A204.1 (cell line): ENCODE measurements around the gene PSME3.
"Not testable (repeated sequence)": the region's sequence is repeated elsewhere in the genome, so short reads cannot be mapped to it uniquely, and the experiment has no call there.

Experiments used
- FAIRE-seq: peaks from 2 replicates; lab custom pipeline; 2012; peaks lifted over from hg19 to GRCh38; lab: Jason Lieb, UNC

Gene PSME3

DNA sequence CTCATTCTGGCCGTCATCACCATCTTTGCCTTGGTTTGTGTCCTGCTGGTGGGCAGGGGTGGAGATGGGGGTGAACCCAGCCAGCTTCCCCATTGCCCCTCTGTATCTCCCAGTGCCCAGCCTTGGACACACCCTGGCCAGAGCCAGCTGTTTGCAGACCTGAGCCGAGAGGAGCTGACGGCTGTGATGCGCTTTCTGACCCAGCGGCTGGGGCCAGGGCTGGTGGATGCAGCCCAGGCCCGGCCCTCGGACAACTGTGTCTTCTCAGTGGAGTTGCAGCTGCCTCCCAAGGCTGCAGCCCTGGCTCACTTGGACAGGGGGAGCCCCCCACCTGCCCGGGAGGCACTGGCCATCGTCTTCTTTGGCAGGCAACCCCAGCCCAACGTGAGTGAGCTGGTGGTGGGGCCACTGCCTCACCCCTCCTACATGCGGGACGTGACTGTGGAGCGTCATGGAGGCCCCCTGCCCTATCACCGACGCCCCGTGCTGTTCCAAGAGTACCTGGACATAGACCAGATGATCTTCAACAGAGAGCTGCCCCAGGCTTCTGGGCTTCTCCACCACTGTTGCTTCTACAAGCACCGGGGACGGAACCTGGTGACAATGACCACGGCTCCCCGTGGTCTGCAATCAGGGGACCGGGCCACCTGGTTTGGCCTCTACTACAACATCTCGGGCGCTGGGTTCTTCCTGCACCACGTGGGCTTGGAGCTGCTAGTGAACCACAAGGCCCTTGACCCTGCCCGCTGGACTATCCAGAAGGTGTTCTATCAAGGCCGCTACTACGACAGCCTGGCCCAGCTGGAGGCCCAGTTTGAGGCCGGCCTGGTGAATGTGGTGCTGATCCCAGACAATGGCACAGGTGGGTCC is 18.4 kb downstream of the PSME3 start:
- FAIRE-seq = not testable (repeated sequence)

DNA sequence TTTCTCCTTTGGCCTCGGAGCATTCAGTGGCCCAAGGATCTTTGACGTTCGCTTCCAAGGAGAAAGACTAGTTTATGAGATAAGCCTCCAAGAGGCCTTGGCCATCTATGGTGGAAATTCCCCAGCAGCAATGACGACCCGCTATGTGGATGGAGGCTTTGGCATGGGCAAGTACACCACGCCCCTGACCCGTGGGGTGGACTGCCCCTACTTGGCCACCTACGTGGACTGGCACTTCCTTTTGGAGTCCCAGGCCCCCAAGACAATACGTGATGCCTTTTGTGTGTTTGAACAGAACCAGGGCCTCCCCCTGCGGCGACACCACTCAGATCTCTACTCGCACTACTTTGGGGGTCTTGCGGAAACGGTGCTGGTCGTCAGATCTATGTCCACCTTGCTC is 19.2 kb downstream of the PSME3 start:
- FAIRE-seq = no peak

DNA sequence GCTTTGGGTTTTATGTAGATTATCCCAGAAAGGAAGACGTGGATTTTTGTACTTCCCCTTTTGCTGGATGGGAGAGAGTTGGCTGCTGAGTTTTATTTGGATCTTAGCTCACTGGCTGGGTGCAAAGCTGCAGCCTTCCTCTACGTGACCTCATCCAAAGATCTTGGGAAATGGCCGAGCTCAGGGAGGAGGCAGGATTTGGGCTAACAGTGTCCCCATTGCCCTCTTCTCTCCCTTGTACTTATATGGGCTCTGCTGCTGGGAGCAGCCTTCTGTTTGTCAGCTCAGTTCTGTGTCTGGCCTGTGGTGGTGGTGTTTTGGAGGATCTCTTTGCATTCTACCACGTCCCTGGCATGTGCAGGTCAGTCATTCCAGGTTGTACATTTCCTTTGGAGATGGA is 19.8 kb downstream of the PSME3 start:
- no peak for FAIRE-seq

DNA sequence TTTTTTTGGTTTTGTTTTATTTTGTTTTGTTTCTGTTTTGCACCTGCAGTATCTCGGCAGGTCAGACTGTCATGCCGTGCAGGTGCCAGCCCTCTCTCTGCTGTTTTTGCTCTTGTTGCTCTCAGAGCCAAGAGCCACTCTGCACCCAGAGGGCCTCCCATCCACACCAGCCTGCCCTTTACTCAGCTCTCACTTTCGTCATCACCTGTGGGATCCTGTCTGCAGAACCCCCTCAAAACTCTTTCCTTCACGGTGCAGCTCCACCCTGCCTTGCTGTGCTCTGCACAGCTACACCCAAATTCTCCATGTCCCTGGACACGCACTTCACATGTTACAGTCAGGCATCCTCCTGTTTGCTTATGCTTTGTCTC is 20.4 kb downstream of the PSME3 start:
- no peak for FAIRE-seq

DNA sequence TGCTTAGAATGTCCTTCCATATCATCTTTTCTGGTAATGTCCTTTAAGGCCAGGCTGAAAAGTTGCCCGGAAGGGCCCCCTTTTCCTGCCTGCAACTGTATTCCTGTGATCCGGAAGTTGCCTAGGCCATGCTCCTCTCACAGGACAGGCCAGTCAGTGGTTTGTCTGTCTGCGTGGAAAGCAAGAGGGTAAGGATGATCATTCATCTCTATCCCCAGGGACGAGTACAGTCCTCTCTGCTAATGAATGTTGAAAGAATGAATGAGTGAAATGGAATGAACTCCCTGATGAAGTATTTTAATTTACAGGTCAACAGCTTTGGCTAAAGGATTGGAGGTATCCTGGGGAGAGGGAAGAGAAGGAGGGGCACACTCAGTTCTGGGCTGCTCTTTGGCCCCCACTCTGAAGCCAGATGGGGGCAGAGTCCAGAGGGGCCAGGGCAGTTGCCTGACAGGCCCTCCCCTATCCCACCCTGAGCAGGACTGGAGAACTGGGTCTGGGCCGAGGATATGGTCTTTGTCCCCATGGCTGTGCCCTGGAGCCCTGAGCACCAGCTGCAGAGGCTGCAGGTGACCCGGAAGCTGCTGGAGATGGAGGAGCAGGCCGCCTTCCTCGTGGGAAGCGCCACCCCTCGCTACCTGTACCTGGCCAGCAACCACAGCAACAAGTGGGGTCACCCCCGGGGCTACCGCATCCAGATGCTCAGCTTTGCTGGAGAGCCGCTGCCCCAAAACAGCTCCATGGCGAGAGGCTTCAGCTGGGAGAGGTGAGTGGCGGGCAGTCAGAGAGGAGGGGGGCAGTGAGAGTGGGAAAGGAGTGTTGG is 21.0 kb downstream of the PSME3 start:
- no peak for FAIRE-seq

DNA sequence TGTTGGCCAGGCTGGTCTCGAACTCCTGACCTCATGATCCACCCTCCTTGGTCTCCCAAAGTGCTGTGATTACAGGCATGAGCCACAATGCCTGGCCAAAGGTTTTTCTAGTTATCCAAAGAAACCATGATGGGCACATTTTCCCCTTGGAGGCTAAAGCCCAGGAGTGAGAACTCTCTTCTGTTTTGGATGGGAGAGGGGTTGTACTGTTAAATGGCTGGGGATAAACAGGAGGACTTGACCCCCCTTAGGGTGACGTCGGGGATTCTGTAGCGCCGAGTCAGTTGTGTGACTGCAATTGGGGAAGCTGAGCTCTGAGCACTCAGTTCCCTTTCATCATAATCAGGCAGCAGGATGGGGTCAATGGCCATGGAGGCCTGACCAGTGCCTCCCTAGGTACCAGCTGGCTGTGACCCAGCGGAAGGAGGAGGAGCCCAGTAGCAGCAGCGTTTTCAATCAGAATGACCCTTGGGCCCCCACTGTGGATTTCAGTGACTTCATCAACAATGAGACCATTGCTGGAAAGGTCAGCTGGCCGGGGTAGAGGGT is 21.9 kb downstream of the PSME3 start:
- FAIRE-seq = no peak

DNA sequence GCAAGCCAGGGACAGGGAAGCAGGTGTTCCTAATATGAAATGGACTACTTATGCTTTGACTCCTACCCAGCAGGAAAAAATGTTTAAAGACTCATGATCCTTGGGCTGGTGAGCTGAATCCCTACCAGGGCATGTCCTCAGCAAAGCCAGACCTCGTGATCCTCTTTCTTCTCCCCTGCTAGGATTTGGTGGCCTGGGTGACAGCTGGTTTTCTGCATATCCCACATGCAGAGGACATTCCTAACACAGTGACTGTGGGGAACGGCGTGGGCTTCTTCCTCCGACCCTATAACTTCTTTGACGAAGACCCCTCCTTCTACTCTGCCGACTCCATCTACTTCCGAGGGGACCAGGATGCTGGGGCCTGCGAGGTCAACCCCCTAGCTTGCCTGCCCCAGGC is 22.9 kb downstream of the PSME3 start:
- FAIRE-seq = not testable (repeated sequence)

DNA sequence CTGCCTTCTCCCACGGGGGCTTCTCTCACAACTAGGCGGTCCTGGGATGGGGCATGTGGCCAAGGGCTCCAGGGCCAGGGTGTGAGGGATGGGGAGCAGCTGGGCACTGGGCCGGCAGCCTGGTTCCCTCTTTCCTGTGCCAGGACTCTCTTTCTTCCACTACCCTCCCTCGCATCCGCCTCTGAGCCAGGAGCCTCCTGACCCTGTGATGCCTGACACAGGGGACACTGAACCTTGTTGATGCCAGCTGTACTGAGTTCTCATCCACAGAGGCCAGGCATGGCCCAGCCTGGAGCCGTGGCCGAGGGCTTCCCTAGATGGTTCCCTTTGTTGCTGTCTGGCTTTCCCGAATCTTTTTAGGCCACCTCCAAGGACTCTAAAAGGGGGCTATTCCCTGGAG is 23.3 kb downstream of the PSME3 start:
- FAIRE-seq = not testable (repeated sequence)

DNA sequence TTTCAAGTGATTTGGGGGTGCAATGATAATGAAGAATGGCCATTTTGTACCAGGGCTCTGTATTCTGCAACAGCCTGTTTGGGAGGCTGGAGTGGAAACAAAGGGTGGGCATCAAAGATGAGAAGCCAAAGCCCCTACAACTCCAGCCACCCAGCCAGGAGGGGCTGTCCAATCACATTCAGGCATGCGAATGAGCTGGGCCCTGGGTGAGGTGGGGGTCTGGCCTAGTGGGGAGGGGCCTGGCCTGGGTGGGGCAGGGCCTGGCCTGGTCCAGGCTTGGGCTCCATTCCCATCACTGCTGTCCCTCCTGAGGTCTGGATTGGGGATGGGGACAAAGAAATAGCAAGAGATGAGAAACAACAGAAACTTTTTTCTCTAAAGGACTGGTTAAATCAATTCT is 24.2 kb downstream of the PSME3 start:
- no peak for FAIRE-seq

DNA sequence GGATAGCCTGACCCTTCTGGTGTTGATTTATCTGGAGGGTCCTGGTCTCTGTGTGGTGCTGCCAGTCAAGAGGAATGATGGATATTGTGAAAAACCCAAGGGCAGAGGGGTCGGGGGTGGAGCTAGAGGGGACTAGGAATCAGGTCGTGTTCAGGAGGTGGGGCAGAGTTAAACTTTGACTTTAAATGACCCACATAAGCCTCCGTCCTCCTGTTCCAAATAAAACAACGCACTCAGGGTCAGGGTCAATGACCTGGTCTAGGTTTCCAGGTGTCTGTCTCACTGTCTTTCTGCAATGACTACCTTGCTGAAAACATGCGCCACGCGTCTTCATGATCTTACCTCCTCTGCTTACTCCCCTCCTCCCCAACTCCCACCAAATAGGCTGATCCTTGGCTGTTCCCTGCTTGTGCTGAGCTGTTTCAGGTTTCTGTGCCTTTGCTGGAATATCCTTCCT is 32.5 kb downstream of the PSME3 start:
- FAIRE-seq = no peak

DNA sequence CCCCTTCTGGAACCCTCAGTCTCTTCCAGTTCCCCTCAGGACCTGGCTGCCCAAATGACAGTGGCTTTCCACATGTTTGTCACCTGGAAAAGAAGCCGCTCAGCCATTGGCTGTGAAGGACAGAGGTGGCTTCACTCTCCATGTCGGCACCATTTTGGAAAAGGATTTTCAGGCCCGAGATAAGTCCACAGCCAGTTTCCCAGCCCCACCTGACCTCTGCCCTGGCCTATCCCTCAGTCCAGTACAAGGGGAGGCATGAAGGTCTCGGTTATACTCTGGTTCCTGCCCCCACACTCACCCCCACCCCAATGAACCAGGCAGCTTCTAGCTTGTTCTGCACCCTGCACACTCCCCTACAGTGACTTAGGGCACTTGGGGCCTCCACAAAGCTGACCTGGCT is 33.0 kb downstream of the PSME3 start:
- FAIRE-seq = no peak

DNA sequence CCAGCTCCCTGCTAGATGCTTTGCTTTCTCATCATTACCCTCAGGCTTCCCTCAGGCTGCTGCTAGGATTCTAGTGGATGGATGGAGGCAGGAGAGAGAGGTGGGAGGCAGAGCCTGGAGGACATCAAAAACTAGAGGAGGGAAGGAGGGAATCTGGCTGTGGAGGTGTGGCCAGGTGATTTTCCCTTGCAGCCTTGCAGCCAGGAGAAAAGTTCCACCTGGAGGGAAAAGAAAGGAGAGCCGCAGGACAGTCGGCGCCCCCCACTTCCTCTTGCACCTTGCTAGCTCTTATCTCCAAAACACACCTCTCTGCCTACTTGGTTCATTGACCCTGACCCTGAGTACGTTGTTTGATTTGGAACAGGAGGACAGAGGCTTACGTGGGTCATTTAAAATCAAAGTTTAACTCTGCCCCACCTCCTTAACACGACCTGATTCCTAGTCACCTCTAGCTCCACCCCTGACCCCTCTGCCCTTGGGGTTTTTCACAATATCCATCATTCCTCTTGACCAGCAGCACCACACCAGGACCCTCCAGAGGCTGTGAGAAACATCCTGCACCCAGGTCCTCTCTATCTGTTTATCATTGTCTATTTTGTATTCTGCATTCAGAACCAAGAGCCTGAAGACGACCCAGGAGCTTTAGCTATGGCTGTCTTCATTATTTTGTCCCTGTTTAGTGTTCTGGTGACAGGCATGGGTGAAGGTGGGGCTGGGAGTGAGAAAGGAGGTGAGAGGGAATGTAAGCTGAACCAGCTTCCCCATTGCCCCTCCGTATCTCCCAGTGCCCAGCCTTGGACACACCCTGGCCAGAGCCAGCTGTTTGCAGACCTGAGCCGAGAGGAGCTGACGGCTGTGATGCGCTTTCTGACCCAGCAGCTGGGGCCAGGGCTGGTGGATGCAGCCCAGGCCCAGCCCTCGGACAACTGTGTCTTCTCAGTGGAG is 33.7 kb downstream of the PSME3 start:
- no peak for FAIRE-seq

DNA sequence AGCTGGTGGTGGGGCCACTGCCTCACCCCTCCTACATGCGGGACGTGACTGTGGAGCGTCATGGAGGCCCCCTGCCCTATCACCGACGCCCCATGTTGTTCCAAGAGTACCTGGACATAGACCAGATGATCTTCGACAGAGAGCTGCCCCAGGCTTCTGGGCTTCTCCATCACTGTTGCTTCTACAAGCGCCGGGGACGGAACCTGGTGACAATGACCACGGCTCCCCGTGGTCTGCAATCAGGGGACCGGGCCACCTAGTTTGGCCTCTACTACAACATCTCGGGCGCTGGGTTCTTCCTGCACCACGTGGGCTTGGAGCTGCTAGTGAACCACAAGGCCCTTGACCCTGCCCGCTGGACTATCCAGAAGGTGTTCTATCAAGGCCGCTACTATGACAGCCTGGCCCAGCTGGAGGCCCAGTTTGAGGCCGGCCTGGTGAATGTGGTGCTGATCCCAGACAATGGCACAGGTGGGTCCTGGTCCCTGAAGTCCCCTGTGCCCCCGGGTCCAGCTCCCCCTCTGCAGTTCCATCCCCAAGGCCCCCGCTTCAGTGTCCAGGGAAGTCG is 34.6 kb downstream of the PSME3 start:
- not testable (repeated sequence) for FAIRE-seq

DNA sequence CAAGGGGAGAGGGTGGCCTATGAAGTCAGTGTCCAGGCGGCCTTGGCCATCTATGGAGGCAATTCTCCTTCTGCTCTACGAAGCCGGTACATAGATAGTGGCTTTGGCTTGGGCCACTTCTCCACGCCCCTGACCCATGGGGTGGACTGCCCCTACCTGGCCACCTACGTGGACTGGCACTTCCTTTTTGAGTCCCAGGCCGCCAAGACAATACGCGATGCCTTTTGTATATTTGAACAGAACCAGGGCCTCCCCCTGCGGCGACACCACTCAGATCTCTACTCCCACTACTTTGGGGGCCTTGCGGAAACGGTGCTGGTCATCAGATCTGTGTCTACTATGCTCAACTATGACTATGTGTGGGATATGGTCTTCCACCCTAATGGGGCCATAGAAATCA is 35.1 kb downstream of the PSME3 start:
- FAIRE-seq = no peak

DNA sequence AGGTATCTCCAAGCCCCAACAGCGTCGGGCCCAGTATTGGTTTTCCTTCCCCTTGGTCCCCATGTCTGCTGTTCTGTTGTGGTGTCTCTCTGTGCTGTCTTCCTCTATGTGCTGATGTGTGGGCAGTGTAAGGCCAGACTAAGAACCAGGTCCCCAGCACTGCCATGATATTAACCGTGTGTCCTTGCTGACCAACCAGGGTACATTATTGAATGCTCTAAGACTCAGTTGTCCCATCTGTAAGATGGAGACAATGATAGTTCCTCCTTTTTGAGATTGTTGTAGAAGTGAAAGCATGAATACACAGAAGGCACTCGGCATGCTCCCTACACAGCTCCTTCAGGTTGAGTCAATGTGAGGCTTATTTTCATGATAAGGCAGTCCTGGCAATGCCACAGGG is 38.5 kb downstream of the PSME3 start:
- no peak for FAIRE-seq

DNA sequence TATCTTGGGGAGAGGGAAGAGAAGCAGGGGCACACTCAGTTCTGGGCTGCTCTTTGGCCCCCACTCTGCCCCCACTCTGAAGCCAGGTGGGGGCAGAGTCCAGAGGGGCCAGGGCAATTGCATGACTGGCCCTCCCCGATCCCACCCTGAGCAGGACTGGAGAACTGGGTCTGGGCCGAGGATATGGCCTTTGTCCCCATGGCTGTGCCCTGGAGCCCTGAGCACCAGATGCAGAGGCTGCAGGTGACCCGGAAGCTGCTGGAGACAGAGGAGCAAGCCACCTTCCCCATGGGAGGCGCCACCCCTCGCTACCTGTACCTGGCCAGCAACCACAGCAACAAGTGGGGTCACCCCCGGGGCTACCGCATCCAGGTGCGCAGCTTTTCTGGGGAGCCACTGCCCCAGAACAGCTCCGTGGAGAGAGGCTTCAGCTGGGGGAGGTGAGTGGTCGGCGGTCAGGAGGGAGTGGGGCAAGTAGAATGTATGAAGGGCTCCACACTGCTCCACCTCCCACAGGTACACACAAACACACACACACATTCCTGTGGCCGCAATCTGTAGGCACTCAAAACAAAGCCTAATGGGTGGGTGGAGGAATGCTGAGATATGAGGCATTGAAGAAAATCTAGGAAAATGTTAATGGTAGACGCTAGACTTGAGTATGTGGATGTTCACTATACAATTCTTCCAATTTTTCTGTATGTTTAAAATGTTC is 39.2 kb downstream of the PSME3 start:
- FAIRE-seq = no peak

DNA sequence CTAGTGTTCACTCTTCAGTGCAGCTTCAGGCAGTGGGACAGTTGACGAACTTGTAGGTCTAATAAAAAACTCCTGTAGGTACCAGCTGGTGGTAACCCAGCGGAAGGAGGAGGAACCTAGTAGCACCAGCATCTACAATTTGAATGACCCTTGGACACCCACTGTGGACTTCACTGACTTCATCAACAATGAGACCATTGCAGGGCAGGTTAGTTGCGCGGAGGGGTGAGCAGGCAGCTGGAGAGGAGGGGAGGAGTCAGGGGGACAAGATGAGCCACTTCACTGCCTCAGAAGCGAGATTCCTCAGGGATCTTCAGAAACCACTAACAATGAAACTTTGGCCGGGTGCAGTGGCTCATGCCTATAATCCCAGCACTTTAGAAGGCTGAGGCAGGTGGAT is 40.1 kb downstream of the PSME3 start:
- FAIRE-seq = no peak

DNA sequence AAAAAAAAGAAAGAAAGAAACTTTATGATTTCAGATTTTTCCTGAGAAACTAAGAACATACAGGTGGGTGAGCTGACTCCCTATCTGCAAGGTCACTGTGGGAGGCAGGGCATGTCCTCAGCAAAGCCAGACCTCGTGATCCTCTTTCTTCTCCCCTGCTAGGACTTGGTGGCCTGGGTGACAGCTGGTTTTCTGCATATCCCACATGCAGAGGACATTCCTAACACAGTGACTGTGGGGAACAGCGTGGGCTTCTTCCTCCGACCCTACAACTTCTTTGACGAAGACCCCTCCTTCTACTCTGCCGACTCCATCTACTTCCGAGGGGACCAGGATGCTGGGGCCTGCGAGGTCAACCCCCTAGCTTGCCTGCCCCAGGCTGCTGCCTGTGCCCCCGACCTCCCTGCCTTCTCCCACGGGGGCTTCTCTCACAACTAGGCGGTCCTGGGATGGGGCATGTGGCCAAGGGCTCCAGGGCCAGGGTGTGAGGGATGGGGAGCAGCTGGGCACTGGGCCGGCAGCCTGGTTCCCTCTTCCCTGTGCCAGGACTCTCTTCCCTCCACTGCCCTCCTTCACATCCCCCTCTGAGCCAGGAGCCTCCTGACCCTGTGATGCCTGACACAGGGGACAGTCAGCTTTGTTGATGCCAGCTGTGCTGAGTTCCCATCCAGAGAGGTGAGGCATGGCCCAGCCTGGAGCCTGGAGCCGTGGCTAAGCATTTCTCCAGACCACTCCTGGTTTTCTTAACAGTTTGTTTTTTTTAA is 40.9 kb downstream of the PSME3 start:
- not testable (repeated sequence) for FAIRE-seq

DNA sequence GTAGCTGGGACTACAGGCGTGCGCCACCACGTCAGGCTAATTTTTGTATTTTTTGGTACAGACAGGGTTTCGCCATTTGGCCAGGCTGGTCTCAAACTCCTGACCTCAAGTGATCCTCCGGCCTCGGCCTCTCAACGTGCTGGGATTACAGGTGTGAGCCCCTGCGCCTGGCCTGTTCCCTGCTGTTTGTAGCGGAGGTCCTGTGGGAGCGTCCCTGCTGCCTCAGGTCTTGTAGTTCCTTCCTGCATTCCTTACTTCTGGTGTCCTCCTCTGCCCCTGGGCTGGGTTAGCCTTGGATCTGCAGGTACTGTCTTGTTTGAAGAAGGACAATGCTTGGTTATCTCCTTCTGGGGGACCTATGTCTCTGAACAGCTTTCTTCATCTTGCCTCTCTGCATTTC is 43.8 kb downstream of the PSME3 start:
- FAIRE-seq = no peak
